G401.6 (cell line): ENCODE results near the gene WASHC2C.
"Not testable (repeated sequence)": the region's sequence is repeated elsewhere in the genome, so short reads cannot be mapped to it uniquely, and the experiment has no call there.

Source experiments
- FAIRE-seq: peaks from 2 replicates; lab custom pipeline; 2012; peaks lifted over from hg19 to GRCh38; lab: Jason Lieb, UNC

WASHC2C gene, protein sequence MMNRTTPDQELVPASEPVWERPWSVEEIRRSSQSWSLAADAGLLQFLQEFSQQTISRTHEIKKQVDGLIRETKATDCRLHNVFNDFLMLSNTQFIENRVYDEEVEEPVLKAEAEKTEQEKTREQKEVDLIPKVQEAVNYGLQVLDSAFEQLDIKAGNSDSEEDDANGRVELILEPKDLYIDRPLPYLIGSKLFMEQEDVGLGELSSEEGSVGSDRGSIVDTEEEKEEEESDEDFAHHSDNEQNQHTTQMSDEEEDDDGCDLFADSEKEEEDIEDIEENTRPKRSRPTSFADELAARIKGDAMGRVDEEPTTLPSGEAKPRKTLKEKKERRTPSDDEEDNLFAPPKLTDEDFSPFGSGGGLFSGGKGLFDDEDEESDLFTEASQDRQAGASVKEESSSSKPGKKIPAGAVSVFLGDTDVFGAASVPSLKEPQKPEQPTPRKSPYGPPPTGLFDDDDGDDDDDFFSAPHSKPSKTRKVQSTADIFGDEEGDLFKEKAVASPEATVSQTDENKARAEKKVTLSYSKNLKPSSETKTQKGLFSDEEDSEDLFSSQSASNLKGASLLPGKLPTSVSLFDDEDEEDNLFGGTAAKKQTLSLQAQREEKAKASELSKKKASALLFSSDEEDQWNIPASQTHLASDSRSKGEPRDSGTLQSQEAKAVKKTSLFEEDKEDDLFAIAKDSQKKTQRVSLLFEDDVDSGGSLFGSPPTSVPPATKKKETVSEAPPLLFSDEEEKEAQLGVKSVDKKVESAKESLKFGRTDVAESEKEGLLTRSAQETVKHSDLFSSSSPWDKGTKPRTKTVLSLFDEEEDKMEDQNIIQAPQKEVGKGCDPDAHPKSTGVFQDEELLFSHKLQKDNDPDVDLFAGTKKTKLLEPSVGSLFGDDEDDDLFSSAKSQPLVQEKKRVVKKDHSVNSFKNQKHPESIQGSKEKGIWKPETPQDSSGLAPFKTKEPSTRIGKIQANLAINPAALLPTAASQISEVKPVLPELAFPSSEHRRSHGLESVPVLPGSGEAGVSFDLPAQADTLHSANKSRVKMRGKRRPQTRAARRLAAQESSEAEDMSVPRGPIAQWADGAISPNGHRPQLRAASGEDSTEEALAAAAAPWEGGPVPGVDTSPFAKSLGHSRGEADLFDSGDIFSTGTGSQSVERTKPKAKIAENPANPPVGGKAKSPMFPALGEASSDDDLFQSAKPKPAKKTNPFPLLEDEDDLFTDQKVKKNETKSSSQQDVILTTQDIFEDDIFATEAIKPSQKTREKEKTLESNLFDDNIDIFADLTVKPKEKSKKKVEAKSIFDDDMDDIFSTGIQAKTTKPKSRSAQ (N-terminal part only)

DNA sequence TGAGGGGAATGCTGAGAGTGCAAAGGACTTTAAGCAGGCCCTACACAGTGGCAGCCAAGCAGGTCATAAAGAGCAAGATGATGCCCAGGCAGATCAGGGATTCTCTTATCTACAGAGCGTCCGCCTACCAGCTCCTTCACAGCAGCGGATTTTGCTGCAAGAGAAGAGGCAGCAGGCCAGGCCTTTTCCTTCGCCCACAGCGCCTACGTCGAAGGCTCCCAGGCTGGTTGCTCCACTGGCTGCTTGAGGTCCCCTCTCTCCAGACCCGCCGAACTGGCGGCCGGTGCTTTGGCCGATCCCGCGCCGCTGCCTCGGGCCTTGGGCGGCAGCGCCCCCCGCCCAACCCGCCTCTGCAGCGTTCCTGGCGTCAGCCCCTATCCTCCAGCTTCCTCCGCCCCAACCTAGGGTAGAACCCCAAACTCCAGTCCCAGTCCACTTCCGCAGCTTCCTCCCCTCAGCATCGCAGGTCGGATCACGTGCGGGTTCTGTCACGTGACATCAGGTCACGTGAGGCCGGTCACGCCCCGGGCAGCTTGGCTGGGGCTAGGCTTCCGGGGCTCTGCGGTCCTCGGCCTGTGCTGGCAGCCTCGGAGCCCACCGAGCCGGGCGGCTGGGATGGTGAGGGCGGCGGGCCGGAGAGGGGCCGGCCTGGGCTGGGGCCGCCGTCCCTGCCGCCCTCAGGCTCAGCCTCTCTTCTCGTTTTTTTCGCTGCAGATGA is at the start of gene WASHC2C:
Gene WASHC2C, plus strand, starts transcription at position 564 of the 718 bp plus-strand sequence. Its CDS starts 52 bp downstream, at position 616.
- FAIRE-seq, result not testable (repeated sequence)

DNA sequence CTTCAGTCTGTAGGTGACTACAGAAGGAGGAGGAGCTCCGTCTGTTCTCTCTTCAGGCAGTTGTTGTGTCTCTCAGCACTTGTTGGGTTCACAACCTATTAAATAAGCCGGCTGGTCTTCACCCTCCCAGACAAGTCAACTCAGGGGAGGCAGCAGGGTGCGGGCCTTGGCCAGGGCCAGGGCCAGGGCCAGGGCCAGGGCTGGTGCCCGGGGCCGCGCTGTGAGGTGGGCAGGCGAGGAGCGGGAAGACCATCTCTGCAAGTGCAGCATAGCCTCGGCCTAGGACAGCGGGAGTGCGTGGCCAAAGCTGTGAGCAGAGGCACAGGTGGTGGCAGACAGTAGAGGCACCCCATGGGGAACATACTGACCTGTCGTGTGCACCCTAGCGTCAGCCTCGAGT is 48.6 kb upstream of the WASHC2C start:
- not testable (repeated sequence) for FAIRE-seq

DNA sequence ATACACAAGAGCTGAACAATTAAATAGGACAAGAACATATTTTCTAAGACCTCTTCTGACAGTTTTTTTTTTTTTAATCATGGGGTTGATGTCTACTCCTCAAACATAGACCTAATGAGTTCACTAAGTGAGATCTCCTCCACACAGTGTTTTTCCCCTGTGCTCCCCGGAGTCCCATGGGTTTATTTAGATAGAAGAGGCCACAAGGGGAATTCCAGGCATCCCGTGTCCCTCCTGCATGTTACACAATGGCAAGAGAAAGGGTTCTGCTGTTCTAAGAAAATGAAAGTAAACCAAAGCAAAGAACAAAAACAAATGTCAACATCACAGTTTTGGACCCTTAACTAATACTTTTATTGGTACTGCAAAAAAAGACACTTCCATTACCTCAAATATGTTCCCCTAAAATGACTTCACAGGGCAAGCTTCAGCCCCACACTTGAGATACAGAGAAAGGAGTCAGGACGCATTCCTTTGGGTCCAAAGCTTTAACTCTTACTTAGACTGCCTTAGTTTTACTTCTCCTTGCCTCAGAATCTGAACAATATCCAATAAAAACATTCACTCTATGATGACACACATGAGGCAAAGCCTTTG is 16.8 kb upstream of the WASHC2C start:
- FAIRE-seq, result not testable (repeated sequence)

DNA sequence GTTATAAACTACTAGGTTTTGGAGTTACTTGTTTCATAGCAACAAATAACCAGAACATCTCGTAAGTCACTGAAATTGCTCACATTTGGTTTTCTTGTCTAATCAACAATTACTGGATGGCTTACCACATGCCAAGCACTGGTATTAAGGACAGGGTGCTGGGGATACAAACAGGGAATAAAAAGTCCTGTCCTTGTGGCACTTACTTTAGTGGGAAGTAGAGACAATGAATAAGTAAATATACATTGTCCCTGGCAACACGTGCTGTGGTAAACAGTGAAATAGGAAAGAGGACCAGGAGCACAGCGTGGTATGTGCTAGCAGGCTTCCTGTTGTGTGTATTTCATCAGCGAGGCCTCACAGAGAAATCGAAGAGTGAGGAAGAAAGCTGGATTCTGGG is 15.8 kb upstream of the WASHC2C start:
- not testable (repeated sequence) for FAIRE-seq

DNA sequence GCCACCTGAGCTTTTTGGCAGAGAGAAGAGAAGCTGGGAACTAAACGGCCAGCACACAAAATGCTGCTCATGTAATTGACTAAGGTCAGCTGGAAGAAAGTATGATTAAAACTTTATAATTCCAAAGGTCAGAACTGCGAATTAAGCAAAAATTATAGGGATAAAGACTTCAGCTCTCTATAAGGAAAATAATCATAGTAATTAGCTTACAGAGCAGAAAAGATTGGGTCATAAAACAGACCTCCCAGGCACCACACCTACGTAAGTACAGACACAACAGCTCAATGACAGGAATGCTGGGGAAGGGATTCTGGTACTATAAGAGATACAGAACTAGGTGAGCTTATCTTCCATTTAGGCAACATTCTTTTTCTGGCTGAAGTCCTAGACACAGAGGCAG is 10.0 kb upstream of the WASHC2C start:
- not testable (repeated sequence) for FAIRE-seq

GRCh38 chr10:45717642-45718041 is 9.4 kb upstream of the WASHC2C start:
- FAIRE-seq, result not testable (repeated sequence)

DNA sequence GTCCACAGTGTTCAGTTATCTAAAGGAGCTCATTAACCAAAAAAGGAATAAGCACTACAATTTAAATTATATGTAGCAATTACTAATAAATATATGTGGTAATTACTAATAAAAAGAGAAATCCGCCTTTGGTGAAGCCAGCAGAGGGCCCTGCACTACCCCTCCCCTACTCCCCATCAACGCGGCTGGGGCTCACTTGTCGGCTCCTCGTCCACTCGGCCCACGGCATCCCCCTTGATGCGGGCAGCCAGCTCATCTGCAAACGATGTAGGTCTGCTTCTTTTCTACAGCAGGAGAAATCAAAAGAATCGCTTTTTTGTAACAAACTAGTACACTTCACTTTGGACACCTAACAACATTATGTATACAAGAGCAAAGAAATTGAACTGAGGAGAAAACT is 5.6 kb upstream of the WASHC2C start:
- not testable (repeated sequence) for FAIRE-seq

- not testable (repeated sequence) for FAIRE-seq
Observed at GRCh38 chr10:45723851-45724250, 3.2 kb upstream of the WASHC2C start.

GRCh38 chr10:45727421-45727965 is 427 bp downstream of the WASHC2C start:
- FAIRE-seq, result not testable (repeated sequence)

DNA sequence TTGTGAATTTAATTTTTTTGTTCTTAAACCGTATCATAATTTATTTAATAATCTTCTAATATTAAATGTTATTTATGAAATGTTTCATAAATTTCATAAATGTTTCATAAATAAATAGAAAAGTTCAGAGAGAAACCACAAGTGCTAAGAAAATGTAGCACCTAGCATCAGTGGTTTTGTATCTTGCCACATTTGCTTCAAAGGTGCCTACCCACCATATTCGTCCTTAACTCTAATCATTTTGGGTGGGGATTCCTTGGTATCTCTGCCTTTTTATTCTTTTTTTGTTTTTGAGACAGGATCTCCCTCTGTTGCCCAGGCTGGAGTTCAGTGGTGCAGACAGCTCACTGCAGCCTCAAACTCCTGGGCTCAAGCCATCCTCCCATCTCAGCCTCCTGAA is 7.4 kb downstream of the WASHC2C start:
- peak; percentile 86 for FAIRE-seq

DNA sequence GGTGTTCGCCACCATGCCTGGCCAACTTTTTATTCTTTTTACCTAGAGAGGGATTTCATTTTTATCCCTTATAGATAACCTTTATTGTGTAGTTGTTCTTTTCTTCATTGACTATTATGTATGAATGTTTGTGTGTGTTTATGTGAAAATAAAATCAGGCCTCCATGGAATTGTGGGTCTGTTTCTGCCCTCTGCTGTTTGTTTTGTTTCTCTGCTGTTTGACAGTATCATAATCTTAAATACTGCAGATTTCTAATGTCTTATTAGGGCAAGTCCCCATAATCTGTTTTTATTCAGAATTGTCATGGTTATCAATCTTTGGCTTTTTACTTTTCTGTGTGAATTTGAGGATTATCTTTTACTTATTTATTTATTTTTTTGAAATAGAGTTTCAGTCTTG is 7.8 kb downstream of the WASHC2C start:
- peak; percentile 88 for FAIRE-seq

DNA sequence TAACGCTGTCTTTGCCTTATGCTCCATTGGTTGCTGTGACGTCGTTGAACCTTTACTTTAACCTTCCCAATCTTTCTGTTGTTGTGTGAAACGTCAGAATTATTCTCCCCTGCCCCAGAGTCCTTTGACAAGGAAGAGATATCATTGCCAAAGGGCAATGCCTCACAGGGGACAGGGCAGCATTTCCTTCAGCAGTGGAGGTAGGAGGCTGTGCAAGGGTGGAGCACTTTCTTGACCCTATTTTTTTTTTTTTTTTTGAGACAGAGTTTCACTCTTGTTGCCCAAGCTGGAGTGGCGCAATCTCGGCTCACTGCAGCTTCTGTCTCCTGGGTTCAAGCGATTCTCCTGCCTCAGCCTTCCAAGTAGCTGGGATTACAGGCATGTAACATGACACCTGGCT is 14.5 kb downstream of the WASHC2C start:
- FAIRE-seq, result not testable (repeated sequence)

DNA sequence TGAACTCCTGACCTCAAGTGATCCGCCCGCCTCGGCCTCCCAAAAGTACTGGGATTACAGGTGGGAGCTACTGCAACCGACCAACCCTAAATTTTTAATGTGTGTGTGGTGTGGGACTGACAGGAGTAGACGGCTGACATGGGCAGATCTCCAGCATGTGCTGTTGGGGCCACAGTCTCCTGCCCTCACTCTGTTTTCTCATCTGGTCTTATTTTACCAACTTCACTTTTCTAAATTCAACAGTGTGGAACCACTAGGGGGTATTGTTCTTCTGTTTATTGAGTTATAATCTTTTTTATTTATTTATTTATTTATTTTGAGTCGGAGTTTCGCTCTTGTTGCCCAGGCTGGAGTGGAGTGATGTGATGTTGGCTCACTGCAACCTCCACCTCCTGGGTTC is 14.9 kb downstream of the WASHC2C start:
- FAIRE-seq, result not testable (repeated sequence)

- FAIRE-seq, result not testable (repeated sequence)
Observed at GRCh38 chr10:45751141-45751540, 24.1 kb downstream of the WASHC2C start.

GRCh38 chr10:45752210-45752609 is 25.1 kb downstream of the WASHC2C start:
- FAIRE-seq, result not testable (repeated sequence)

GRCh38 chr10:45753979-45754495 is 27.0 kb downstream of the WASHC2C start:
- not testable (repeated sequence) for FAIRE-seq

- FAIRE-seq, result not testable (repeated sequence)
Observed at GRCh38 chr10:45755083-45755482, 28.0 kb downstream of the WASHC2C start.

DNA sequence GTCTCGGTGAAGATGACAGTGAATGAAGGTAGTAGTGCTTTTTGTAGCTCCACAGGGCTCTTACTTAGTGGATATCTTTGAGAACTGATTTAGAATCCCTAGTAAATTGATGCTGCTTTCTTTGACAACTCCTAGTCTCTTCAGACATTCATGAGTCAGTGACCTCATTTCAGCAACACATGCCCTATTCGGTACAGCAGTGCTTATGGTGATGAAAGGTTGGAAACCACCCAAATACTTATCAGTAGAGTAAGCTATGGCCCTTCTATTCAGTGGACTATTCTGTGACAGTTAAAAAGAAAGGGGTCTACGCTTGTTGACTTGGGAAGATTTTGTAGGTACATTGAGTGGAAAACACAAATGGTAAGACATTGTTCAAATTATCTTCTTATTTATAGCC is 29.0 kb downstream of the WASHC2C start:
- FAIRE-seq, result not testable (repeated sequence)

GRCh38 chr10:45757661-45758396 is 30.8 kb downstream of the WASHC2C start:
- FAIRE-seq, result not testable (repeated sequence)

GRCh38 chr10:45761622-45762021 is 34.6 kb downstream of the WASHC2C start:
- not testable (repeated sequence) for FAIRE-seq
